ENCODE data around the gene LRFN3.
A peak's percentile ranks its signal among the peaks of the same experiment; 100 is the strongest.
"Not testable (repeated sequence)": the region's sequence is repeated elsewhere in the genome, so short reads cannot be mapped to it uniquely, and the experiment has no call there.

Gene LRFN3

DNA sequence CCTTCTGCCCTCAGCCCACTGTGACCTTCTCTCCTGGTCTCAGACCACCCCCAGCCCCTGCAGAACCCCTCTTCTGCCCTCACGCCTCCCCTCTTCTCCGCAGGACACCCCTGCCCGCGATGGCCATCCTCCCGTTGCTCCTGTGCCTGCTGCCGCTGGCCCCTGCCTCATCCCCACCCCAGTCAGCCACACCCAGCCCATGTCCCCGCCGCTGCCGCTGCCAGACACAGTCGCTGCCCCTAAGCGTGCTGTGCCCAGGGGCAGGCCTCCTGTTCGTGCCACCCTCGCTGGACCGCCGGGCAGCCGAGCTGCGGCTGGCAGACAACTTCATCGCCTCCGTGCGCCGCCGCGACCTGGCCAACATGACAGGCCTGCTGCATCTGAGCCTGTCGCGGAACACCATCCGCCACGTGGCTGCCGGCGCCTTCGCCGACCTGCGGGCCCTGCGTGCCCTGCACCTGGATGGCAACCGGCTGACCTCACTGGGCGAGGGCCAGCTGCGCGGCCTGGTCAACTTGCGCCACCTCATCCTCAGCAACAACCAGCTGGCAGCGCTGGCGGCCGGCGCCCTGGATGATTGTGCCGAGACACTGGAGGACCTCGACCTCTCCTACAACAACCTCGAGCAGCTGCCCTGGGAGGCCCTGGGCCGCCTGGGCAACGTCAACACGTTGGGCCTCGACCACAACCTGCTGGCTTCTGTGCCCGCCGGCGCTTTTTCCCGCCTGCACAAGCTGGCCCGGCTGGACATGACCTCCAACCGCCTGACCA is 3.3 kb downstream of the LRFN3 start:
- DNase-seq (no peak), ATAC-seq (no peak)

DNA sequence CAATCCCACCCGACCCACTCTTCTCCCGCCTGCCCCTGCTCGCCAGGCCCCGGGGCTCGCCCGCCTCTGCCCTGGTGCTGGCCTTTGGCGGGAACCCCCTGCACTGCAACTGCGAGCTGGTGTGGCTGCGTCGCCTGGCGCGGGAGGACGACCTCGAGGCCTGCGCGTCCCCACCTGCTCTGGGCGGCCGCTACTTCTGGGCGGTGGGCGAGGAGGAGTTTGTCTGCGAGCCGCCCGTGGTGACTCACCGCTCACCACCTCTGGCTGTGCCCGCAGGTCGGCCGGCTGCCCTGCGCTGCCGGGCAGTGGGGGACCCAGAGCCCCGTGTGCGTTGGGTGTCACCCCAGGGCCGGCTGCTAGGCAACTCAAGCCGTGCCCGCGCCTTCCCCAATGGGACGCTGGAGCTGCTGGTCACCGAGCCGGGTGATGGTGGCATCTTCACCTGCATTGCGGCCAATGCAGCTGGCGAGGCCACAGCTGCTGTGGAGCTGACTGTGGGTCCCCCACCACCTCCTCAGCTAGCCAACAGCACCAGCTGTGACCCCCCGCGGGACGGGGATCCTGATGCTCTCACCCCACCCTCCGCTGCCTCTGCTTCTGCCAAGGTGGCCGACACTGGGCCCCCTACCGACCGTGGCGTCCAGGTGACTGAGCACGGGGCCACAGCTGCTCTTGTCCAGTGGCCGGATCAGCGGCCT is 4.1 kb downstream of the LRFN3 start:
- DNase-seq: no peak

DNA sequence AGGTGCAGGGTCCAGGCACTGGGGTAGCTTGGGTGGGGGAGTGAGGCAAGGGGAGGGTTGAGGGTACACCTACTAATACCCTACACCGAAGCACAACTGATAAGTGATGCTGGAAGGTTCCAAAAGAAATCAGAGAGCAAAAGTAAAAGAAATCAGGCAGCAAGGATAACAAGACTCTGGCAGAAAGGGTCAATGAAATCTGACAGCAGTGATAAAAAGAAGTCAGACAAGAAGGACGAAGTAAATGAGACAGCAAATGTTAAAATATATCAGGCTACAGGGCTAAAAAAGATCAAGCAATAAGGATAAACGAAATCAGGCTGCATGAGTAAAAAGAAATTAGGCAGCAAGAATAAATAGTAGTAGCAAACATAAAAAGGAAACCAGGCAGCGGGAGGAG is 4.7 kb downstream of the LRFN3 start:
- DNase-seq: no peak
- no peak for ATAC-seq

More for the DNA sequence above, 4.1 kb downstream of the LRFN3 start:
- no peak for ATAC-seq

DNA sequence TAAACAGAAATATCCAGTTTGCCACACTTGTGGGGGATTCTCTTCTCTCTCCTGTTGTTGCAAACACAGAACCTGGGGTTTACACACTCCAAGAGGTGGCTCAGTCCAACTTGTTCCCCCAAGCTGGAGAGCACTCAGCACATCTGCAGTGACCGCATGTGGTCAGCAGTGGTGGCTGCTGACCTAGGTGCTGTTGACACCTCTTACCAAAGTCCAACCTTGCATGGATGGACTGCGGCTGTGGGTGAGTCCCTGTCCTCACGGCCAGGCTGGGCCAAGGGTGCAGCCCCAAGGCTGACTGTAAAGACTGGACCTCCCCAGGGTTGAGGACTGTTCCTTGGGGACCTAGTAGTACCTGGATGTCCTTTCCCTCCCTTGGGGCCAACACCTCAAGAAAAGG is 6.1 kb downstream of the LRFN3 start:
- DNase-seq (no peak), ATAC-seq (no peak)

DNA sequence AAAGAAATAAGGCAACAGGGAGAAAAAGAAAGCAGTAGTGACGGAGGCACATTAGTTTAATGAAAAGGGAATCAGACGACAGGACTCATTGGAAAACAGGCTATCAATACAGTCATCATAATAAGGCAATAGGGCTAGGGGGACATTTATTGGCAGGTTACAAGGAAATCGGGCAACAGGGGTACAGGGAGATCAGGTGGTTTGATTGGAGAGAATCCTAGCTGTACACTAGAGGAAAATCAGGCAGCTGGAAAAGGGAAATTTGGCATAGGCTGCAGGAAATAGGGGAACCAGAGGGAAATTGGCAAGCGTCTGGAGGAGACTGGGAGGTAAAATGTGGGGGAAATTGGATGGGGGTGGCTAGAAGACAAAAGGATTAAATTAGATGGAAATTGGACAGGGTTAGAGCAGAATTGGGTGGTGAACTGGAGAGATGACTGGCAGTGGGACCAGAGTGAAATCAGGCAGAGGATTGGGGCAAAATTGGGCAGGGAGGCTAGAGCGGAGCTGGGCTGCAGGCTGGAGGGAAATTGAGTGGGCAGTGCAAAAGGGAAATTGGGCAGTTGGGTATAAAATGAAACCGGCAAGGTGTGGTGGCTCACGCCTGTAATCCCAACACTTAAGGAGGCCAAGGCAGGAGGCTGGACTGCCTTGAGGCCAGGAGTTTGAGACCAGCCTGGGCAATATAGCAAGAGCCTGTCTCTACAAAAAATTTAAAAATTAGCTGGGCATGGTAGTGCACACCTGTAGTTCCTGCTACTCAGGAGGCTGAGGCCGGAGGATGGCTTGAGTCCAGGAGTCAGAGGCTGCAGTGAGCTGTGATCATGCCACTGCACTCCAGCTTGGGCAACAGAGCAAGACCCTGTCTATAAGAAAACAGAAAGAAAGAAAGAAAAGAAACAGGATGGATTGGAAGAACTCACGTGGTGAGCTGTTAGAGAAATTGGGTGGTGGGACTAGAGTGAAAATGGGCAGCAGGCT is 7.4 kb downstream of the LRFN3 start:
- no peak for ATAC-seq
- DNase-seq: no peak

DNA sequence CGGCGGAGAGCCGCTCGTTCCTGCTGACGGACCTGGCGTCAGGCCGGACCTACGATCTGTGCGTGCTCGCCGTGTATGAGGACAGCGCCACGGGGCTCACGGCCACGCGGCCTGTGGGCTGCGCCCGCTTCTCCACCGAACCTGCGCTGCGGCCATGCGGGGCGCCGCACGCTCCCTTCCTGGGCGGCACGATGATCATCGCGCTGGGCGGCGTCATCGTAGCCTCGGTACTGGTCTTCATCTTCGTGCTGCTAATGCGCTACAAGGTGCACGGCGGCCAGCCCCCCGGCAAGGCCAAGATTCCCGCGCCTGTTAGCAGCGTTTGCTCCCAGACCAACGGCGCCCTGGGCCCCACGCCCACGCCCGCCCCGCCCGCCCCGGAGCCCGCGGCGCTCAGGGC is 8.4 kb downstream of the LRFN3 start:
- no peak for ATAC-seq
- no peak for DNase-seq

DNA sequence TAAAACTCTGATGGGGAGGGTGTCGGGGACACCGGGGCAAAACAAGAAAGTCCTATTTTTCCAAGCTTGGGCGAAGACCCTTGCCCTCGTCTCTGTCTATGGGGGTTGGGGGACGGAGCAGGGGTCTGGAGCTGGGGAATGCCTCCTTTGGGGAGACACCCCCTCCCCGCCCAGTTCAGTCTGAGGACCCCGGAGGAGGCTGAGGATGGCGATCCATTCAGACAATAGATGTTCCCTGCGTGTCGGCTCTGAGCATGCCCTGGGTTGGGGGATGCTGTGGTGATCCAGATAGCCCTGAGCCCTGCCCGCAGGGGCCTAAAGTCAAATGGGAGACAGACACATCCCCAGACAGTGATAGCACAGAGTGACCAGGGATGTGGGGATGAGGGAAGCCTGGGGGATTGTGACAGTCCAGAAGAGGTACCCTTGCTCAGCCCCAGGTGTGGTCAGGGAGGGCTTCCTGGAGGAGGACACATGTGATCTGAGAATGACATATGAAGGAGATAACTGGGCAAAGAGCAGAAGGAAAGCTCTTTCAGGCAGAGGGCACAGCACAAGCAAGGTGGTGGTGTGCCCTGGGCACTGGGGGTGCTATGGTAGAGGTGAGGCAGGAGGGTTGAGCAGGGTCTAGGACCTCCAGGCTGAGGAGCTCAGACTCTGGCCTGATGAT is 9.1 kb downstream of the LRFN3 start:
- no peak for DNase-seq
- no peak for ATAC-seq

DNA sequence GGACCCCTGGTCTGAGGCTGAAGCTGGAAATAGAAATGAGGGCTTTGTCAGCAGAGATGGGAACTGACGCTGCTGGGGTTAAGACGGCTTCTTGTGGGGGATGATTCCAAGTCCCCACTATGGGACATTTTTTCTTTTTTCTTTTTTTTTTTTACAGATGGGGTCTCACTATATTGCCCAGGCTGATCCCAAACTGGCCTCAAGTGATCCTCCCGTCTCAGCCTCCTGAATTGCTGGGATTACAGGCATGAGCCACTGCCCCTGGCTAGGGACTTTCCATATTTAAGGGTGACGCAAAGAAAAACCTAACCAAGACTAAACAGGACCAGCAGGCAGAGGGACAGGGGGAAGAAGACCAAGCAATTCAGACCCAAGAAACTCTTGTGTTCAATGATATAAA is 10.0 kb downstream of the LRFN3 start:
- no peak for DNase-seq
- ATAC-seq: no peak

DNA sequence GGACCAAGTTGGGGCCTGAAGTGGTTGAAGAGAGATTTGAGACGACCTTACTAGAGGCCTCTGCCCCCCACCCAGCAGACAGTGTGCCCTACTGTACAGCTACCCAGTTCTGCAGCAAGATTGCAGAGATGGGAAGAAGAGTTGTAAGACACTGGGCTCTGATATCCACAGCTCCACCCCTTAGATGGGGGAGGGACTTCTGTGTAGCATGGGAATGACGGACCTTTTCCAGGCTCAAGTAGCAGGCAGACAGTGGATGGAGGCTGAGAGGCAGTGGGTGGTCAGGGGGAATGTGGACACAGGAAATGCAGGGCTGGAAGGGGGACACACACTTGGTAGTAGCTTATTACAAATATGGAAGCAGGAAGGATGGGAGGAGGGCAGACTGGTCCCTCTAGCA is 13.0 kb downstream of the LRFN3 start:
- DNase-seq (no peak), ATAC-seq (no peak)

DNA sequence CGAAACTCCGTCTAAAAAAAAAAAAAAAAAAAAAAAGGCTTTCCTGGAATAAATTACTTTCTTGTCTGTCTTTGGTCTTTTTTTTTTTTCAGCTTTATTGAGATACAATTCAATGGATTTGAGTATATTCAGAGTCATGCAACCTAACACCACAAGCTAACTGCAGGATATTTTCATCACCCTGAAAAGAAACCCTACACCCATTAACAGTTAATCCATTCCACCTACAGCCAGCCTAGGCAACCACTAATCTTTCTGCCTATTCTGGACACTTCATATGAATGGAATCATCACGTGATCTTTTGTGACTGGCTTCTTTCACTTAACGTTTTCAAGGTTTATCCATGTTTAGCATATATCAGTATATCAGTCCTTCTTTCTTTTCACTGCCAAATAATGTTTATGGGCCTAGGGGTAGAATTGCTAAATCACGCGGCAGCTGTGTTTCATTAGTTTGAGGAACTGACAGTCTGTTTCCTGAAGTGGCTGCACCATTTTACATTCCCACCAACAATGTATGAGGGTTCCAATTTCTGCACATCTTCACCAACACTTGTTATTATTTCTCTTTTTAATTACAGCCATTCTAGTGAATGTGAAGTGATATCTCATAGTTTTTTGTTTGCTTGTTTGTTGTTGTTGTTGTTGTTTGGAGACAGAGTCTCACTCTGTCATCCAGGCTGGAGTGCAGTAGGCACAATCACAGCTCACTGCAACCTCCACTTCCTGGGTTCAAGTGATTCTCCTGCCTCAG is 19.9 kb downstream of the LRFN3 start:
- ATAC-seq (no peak), DNase-seq (no peak)

DNA sequence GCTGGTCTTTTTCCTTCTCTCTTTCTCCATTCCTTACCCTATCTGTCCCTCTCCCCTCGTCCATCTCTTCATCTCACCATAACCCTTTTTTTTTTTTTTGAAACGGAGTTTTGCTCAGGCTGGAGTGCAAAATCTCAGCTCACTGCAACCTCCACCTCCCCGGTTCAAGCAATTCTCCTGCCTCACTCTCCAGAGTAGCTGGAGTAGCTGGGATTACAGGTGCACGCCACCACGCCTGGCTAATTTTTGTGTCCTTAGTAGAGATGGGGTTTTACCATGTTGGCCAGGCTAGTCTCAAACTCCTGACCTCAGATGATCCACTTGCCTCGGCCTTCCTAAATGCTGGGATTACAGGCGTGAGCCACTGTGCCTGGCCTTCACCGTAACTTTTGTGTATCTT is 21.2 kb downstream of the LRFN3 start:
- not testable (repeated sequence) for ATAC-seq, DNase-seq

DNA sequence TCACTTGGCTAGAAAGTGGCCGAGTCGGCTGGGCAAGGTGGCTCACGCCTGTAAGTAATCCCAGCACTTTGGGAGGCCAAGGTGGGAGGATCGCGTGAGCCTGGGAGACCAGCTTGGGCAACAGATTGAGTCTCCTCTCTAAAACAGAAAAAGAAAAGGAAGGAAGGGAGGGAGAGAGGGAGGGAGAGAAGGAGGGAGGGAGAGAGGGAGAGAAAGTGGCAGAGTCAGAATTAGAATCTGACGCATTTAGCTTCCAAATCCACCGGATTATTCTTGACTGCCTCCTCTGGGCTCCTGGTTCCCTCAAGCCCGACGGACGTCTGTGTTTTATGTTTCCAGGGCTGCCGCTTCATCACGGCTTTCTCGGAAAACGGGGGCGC is 22.5 kb downstream of the LRFN3 start:
- no peak for DNase-seq

DNA sequence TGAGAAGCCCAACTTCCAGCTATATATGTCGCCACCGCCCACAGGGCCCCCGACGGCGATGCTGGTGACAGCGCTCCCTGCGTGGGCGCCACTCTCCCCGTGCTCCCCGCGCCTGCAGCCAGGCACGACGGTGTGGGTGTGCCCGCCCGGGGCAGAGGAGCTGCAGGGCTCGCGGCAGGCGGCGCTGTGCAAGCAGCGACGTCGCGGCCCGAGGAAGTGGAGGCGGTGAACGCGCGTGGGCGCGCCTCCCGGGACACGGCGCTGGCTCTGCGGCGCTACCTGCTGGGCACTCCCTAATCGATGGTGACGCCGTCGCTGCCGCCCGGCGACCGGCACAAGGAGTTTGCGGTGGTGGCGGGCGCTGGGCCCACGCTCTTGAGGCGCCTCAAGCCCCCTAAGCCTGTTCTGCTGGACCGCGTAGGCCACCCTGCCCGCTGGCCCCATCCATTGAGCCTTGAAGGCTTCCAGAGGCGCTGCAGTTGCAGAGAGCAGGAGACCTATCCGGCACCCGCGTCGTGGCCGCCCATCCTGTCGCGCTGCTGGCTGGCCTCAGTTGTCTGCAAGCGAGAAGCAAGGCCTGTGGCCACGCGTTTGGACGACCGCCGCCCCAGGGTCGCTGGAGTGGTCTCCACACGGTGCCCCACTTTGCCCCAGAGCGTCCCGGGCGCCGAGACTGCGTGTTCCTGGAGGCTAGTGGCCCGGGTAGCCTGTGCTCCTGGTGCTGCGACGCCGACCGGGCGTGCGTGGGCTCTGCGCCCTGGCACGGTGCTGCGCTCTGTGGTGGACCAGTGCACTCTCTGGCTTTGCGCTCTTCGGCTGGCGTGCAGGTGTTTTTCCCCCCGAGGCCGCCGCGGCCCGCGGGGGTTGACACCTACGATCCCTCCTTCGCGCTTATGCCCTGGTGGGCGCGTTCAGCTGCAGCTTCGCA is 23.1 kb downstream of the LRFN3 start:
- DNase-seq (peak; percentile 71), ATAC-seq (peak; percentile 86)

More for the DNA sequence above, 22.5 kb downstream of the LRFN3 start:
- ATAC-seq: no peak

DNA sequence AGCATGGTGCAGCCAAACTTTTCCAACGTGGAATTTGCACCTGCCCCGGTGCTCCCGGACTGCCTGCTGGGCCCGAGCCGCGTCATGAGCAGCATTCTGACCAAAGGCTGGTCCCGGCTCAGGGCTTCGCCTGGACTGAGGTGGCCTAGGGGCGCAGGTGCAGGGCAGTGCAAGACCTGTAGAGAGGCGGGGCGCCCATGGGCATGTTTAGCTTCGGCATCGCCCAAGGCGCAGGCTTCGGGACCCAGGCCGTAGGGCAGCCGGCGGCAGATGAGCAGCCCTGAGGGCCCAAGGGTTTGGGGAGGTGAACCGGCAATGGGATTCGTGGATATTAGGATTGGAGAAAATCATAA is 23.8 kb downstream of the LRFN3 start:
- DNase-seq (no peak), ATAC-seq (no peak)

DNA sequence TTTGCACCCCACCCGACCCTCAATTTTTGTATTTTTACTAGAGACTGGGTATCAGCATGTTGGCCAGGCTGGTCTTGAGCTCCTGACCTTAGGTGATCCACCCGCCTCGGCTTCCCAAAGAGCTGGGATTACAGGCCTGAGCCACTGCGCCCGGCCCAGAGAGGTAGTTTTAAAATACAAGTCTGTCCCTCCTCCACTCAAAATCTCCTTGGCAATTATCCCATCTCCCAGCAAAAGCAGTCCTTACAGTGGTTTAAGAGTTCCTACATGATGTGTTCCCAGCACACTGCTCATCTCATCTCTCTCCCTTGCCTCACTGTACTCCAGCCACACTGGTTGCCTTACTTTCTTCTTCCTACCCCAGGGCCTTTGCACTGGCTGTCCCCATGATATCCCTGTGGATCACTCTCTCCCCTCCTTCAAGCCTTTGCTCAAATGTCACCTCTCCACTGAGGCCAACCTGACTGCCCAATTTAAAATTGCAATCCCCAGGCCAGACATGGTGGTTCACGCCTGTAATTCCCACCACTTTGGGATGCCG is 24.3 kb downstream of the LRFN3 start:
- ATAC-seq (no peak), DNase-seq (no peak)

DNA sequence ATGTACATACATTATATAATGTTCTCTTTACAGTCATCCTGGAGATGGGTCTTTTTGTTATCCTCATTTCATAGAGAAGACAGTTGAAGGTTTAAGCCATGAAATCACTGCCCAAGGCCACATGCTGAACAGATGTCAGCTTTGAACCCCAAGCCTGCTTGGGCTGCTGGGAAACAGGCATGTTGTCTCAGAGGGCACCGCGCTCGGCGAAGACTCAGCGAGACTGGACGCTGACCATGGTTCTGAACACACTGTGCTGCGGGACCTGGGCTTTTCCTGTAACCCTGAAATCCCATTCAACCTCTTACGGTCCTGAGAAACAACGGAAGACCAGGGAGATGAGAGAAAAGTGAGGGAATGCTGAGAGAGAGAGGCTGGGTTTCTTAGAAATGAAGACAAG is 27.3 kb downstream of the LRFN3 start:
- ATAC-seq: no peak

DNA sequence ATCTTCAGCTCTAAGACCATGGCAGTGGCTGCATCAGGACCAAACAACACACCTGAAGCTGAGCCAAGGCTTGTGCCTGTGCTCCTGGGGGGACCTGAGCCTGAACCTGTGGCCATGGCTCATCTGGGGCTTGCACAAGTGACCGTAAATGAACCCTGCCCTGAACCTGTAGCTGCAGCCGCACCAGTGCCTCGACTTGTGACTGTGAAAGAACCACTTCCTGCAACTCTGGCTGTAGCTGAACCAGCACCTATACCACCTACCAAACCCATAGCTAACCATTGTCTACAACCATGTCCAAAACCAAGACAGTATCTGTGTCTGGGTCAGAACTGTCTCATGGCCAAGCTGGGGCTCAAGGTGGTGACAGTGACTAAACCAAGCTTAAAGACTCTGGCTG is 30.6 kb downstream of the LRFN3 start:
- DNase-seq: no peak
- ATAC-seq: no peak

More for the DNA sequence above, 27.3 kb downstream of the LRFN3 start:
- DNase-seq: peak; percentile 63

DNA sequence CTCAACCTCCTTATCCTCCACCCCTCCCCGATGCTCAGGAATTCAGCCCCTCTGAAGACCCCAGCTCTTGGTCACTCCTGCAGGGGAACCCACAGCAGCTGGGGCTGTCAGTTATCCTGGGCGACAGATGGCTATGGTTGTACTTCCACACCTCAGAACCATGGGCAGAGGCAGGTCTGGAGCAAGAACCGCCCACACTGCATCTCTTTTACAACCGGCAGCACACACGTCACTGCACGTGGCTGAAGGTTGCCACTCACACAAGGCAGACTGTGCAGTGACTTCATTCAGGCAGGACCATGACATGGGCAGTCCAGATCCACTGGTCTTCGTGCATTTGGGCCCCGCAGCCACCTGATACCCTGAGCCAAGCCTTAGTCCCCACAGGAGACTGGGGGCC is 37.3 kb downstream of the LRFN3 start:
- DNase-seq (no peak), ATAC-seq (no peak)

DNA sequence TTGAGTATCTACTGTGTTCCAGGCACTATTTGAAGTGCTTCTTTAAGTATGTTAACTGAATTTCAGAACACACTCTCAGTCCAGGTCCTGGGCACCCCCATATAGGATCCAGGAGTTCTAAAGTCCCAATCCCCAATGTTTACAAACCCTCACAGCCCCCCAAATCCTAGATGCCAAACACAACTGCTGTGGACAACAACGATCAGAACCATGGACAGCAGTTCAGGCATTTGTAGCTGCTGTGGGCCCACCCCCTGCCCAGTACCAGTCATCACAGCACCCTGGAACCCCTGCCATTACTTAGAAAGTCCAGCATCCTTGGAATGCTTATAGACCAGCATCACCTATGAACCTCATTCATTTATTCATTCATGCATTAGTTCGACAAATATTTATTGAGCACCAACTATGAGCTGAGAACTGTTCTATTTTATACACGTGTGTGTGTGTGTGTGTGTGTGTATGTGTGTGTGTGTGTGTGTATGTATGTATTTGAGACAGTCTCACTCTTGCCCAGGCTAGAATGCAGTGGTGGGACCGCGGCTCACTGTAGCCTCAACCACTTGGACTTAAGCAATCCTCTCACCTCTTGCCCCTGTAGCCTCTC is 39.5 kb downstream of the LRFN3 start:
- no peak for DNase-seq

More for the DNA sequence above, 39.5 kb downstream of the LRFN3 start:
- no peak for ATAC-seq

Data from stimulated activated naive CD8-positive, alpha-beta T cell treated with anti-CD3 and anti-CD28 coated beads, Interleukin-15, Interleukin-2, amounts not matched to agents 100 U/mL and 50 U/mL, for 24 hours (primary cell).